Loucy (cell line): ENCODE results near the gene TRIM56.
"Not testable (repeated sequence)": the region's sequence is repeated elsewhere in the genome, so short reads cannot be mapped to it uniquely, and the experiment has no call there.

Source experiments
- H2AFZ ChIP-seq: fragments of 200-600 bp; sonication (generic); 2 replicates; pipeline ENCODE4 v1.6.0; 2016; ENCODE audit warnings: antibody characterized with exemption, mild to moderate bottlenecking, low read length, moderate library complexity
- H3F3A ChIP-seq: fragments of 200-600 bp; 2 replicates; pipeline ENCODE4 v1.6.0; 2016; ENCODE audit warnings: antibody characterized with exemption, low read depth, mild to moderate bottlenecking
- H3K27me3 ChIP-seq: fragments of 200-600 bp; sonication (generic); 2 replicates; pipeline ENCODE4 v1.6.1; 2014; ENCODE audit warnings: low read length, mild to moderate bottlenecking; ENCODE audit not compliant: insufficient read depth, poor library complexity, severe bottlenecking
- H3K36me3 ChIP-seq: fragments of 200-600 bp; sonication (generic); 2 replicates; pipeline ENCODE4 v1.6.1; 2016; ENCODE audit warnings: low read length; ENCODE audit not compliant: insufficient read depth
- H3K4me1 ChIP-seq: fragments of 200-600 bp; sonication (generic); 2 replicates; pipeline ENCODE4 v1.5.1; 2014; ENCODE audit warnings: low read length, mild to moderate bottlenecking; ENCODE audit not compliant: insufficient read depth, poor library complexity, severe bottlenecking
- H3K4me2 ChIP-seq: fragments of 200-600 bp; sonication (generic); 2 replicates; pipeline ENCODE4 v1.6.0; 2014; ENCODE audit warnings: antibody characterized with exemption, low read length, low read depth, mild to moderate bottlenecking; ENCODE audit not compliant: poor library complexity, severe bottlenecking
- H3K4me3 ChIP-seq: fragments of 200-600 bp; sonication (generic); 2 replicates; pipeline ENCODE4 v1.5.1; 2014; ENCODE audit warnings: low read length, mild to moderate bottlenecking, mixed read lengths; ENCODE audit not compliant: poor library complexity, severe bottlenecking
- H3K79me2 ChIP-seq: fragments of 200-600 bp; sonication (generic); 2 replicates; pipeline ENCODE4 v1.6.1; 2014; ENCODE audit warnings: low read length; ENCODE audit not compliant: insufficient read depth
- H3K9ac ChIP-seq: fragments of 200-600 bp; sonication (generic); 2 replicates; pipeline ENCODE4 v1.6.0; 2014; ENCODE audit warnings: mild to moderate bottlenecking, low read depth, low read length, moderate library complexity; ENCODE audit not compliant: poor library complexity, severe bottlenecking
- H3K9me2 ChIP-seq: fragments of 200-600 bp; sonication (generic); replicated peaks from 2 replicates; pipeline ENCODE4 v1.6.1; 2016; ENCODE audit warnings: low read depth, low read length, mixed read lengths
- H3K9me3 ChIP-seq: fragments of 200-600 bp; sonication (generic); 2 replicates; pipeline ENCODE4 v1.6.1; 2014; ENCODE audit warnings: mild to moderate bottlenecking, antibody characterized with exemption, low read length, low read depth; ENCODE audit not compliant: insufficient read depth
- H4K20me1 ChIP-seq: fragments of 200-600 bp; sonication (generic); 2 replicates; pipeline ENCODE4 v1.6.0; 2014; ENCODE audit warnings: antibody characterized with exemption, low read length, mild to moderate bottlenecking; ENCODE audit not compliant: insufficient read depth, poor library complexity, severe bottlenecking
- CTCF ChIP-seq: fragments of 200-600 bp; sonication (generic); conservative IDR thresholded peaks from 2 replicates; pipeline ENCODE4 v1.5.1; 2014; ENCODE audit warnings: mild to moderate bottlenecking, antibody characterized with exemption, low read length
- EZH2phosphoT487 ChIP-seq: fragments of 200-600 bp; IDR thresholded peaks from 2 replicates; pipeline ENCODE4 v1.6.1; 2018; ENCODE audit warnings: antibody characterized with exemption, mild to moderate bottlenecking, moderate library complexity, borderline replicate concordance

Gene TRIM56

GRCh38 chr7:101099969-101100781 is 14.9 kb downstream of the TRIM56 start:
- Histone ChIP-seq H2AFZ (no peak overlapping the region), H3K27me3 (no peaks in the 10 kb centered on the region), H3K4me3 (no peak overlapping the region), H3K9me2 (no peaks in the 10 kb centered on the region), H4K20me1 (no peaks in the 10 kb centered on the region), H3K4me1 (peaks cover 9% of the 10 kb centered on the region), H3K9ac (no peak overlapping the region), H3K79me2 (no peaks in the 10 kb centered on the region), H3K36me3 (no peaks in the 10 kb centered on the region), H3F3A (no peaks in the 10 kb centered on the region), H3K4me2 (no peak overlapping the region), H3K9me3 (no peaks in the 10 kb centered on the region)
- TF ChIP-seq EZH2phosphoT487, result no peak
- TF ChIP-seq CTCF, result no peak

GRCh38 chr7:101100858-101101847 is 15.9 kb downstream of the TRIM56 start:
- H3K4me3 ChIP-seq, result no peak overlapping the region
- H3K9me2 ChIP-seq, result no peaks in the 10 kb centered on the region
- no peaks in the 10 kb centered on the region for H3K36me3 ChIP-seq
- H3K9ac ChIP-seq, result no peak overlapping the region
- no peaks in the 10 kb centered on the region for H4K20me1 ChIP-seq
- H3K9me3 ChIP-seq, result no peaks in the 10 kb centered on the region
- H3K79me2 ChIP-seq, result no peaks in the 10 kb centered on the region
- peaks cover 9% of the 10 kb centered on the region for H3K4me1 ChIP-seq
- H3K27me3 ChIP-seq, result no peaks in the 10 kb centered on the region
- H2AFZ ChIP-seq, result no peak overlapping the region
- TF ChIP-seq EZH2phosphoT487 (no peak), CTCF (no peak)
- no peak overlapping the region for H3K4me2 ChIP-seq
- no peaks in the 10 kb centered on the region for H3F3A ChIP-seq

- no peaks in the 10 kb centered on the region for H3F3A ChIP-seq
- no peaks in the 10 kb centered on the region for H3K9me2 ChIP-seq
- peaks cover 9% of the 10 kb centered on the region for H3K4me1 ChIP-seq
- no peak overlapping the region for H3K4me3 ChIP-seq
- H3K79me2 ChIP-seq, result no peaks in the 10 kb centered on the region
- H3K27me3 ChIP-seq, result no peaks in the 10 kb centered on the region
- H3K36me3 ChIP-seq, result no peaks in the 10 kb centered on the region
- no peak overlapping the region for H2AFZ ChIP-seq
- TF ChIP-seq EZH2phosphoT487, result no peak
- TF ChIP-seq CTCF, result no peak
- H3K9ac ChIP-seq, result no peak overlapping the region
- H4K20me1 ChIP-seq, result no peaks in the 10 kb centered on the region
- no peak overlapping the region for H3K4me2 ChIP-seq
- no peaks in the 10 kb centered on the region for H3K9me3 ChIP-seq
Measured at GRCh38 chr7:101102026-101102425, 16.7 kb downstream of the TRIM56 start.

- H3K36me3 ChIP-seq, H3K4me2 ChIP-seq, H3K9me2 ChIP-seq, H3K4me3 ChIP-seq, H3K9ac ChIP-seq, H3F3A ChIP-seq, H3K27me3 ChIP-seq, H3K4me1 ChIP-seq, H3K9me3 ChIP-seq, H4K20me1 ChIP-seq, H3K79me2 ChIP-seq, H2AFZ ChIP-seq: not testable (repeated sequence)
Measured at GRCh38 chr7:101103701-101104100, 18.4 kb downstream of the TRIM56 start.
